Measurements from ENCODE around the gene PFDN4. TPM values are rescaled to one million over a fixed set of nuclear protein-coding genes. Genes with fewer than 3 reads are reported as not detected.
A peak's percentile ranks its signal among the peaks of the same experiment; 100 is the strongest.

PFDN4 gene
- total RNA-seq, 2 experiments from 2014 or later = 17.5 to 17.7 TPM

DNA sequence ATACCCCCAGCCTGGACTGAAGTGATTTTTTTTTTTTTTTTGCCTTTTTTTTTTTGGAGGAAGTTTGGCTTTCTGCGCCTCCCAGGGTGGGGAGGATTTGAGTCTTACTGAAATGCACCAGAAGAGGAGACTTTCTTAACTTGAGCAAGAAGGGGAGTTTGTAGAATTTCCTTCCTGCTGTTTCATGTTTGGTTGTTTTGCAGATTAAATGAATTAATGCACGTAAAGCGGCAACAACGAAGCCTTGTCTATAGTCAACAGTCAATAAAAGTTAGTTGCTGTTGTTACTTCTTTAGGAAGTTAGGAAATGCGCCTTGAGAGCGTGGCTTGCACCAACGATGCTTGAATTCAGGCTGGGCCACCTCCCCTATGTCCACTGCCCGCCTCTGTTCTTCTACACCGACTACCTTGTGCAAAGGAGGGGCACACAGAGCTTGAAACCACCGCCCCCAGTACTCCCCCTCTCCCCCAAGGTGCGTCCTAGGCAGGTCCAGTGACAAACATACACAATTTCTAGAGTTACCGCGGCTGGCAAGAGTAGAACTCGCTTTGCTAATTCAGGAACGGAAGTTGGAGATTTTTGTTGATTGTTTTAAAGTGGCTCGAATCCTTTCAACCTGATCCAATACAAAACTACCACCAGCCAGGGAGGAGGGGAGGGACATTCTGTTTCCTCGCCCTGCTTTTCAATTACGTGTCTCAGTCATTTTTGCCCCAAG, 33.3 kb upstream of the PFDN4 start:
- peak overlapping the region; percentile 46 for H3K4me3 Mint-ChIP-seq
- Histone ChIP-seq H3K4me3 (ENCODE audit: low read length) (no peak overlapping the region), H3K27ac (ENCODE audit: low read depth in 1 of 2, low read length in 2 of 2) (no peak overlapping the region), H3K9me3 (ENCODE audit: control insufficient read depth in 1 of 2, insufficient read depth in 1 of 2, low read length in 2 of 2) (peaks cover 0 to 15% of the 10 kb centered on the region in 2 experiments), H3K4me1 (ENCODE audit: insufficient read depth, low read length) (peaks cover 22% of the 10 kb centered on the region), H3K36me3 (ENCODE audit: insufficient read depth, low read length) (no peaks in the 10 kb centered on the region), H3K27me3 (ENCODE audit: control insufficient read depth in 1 of 2, insufficient read depth in 2 of 2, low read length in 2 of 2) (peaks cover 44 to 73% of the 10 kb centered on the region in 2 experiments)
- no peak for ATAC-seq (ENCODE audit: poor library complexity)
- no peaks in the 10 kb centered on the region for H3K36me3 Mint-ChIP-seq (ENCODE audit: low read depth)
- H3K9me3 Mint-ChIP-seq = no peaks in the 10 kb centered on the region
- POLR2A ChIA-PET = no interaction called here
- TF ChIP-seq, protein P1, sequence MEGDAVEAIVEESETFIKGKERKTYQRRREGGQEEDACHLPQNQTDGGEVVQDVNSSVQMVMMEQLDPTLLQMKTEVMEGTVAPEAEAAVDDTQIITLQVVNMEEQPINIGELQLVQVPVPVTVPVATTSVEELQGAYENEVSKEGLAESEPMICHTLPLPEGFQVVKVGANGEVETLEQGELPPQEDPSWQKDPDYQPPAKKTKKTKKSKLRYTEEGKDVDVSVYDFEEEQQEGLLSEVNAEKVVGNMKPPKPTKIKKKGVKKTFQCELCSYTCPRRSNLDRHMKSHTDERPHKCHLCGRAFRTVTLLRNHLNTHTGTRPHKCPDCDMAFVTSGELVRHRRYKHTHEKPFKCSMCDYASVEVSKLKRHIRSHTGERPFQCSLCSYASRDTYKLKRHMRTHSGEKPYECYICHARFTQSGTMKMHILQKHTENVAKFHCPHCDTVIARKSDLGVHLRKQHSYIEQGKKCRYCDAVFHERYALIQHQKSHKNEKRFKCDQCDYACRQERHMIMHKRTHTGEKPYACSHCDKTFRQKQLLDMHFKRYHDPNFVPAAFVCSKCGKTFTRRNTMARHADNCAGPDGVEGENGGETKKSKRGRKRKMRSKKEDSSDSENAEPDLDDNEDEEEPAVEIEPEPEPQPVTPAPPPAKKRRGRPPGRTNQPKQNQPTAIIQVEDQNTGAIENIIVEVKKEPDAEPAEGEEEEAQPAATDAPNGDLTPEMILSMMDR (IDR thresholded peaks at IDR 0.05) = no peak
- CTCF ChIA-PET = no interaction called here
- H3K27me3 Mint-ChIP-seq = peaks cover 78% of the 10 kb centered on the region
- peaks cover 15% of the 10 kb centered on the region for H3K4me1 Mint-ChIP-seq (ENCODE audit: low read depth)
- no peak for DNase-seq
- H3K27ac Mint-ChIP-seq = no peak overlapping the region
- intact Hi-C loops (cut with DNase I, micrococcal nuclease) = no loop called here

DNA sequence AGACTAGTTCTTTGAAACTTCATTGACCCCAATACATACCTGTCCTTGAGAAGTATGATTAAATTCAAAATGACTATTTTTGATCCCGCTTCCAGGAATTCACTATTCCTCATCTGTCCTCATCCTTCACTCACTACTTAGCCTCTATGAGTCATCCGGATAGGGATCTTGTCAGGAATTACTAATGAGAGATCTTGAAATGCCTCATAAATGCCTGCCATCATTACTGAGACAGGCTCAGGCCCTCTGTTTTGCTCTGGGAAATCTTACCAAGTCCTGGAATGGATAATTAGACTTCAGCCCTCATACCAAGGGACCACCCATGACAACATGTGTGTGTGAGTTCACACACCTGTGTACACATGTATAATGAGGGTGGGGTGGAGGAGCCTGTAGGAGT, 31.3 kb upstream of the PFDN4 start:
- no peak for ATAC-seq (ENCODE audit: poor library complexity)

DNA sequence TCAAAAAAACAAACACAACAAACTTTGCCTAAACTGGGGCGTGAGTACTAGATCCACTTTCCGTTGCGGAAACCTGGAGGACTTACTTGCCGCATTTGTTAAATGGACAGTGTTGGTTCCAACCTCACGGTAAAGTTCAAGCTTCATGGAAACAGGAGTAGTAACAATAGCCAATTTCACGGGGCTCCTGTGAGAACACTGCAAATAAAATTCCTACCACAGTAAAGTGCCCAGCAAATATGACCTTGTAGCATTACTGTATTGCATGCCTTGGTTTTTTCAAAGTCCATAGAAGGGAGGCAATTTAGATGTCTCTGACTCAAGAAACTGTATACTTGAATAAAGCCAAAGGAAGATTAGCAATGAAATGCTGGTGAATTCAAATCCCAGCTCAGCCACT, 30.5 kb upstream of the PFDN4 start:
- intact Hi-C loops (cut with DNase I, micrococcal nuclease) = no loop called here
- no peak overlapping the region for H3K4me3 ChIP-seq (ENCODE audit: low read length)
- CTCF ChIA-PET = no interaction called here
- TF ChIP-seq, protein P1 (IDR thresholded peaks at IDR 0.05) = no peak
- ATAC-seq (ENCODE audit: poor library complexity) (no peak), DNase-seq (no peak)
- Mint-ChIP-seq H3K9me3 (no peaks in the 10 kb centered on the region), H3K36me3 (ENCODE audit: low read depth) (no peaks in the 10 kb centered on the region), H3K4me1 (ENCODE audit: low read depth) (peaks cover 15% of the 10 kb centered on the region), H3K27ac (no peak overlapping the region), H3K4me3 (no peak overlapping the region), H3K27me3 (peaks cover 72% of the 10 kb centered on the region)
- H3K4me1 ChIP-seq (ENCODE audit: insufficient read depth, low read length) = peaks cover 22% of the 10 kb centered on the region
- no peak overlapping the region for H3K27ac ChIP-seq (ENCODE audit: low read depth in 1 of 2, low read length in 2 of 2)
- peaks cover 0 to 15% of the 10 kb centered on the region in 2 experiments for H3K9me3 ChIP-seq (ENCODE audit: control insufficient read depth in 1 of 2, insufficient read depth in 1 of 2, low read length in 2 of 2)
- POLR2A ChIA-PET = interaction anchor here (1.0 kb wide), 1 partner anchor 16 kb away, joined by 3 read pairs; no protein-coding TSS in a partner anchor
- H3K27me3 ChIP-seq (ENCODE audit: control insufficient read depth in 1 of 2, insufficient read depth in 2 of 2, low read length in 2 of 2) = peaks cover 38 to 56% of the 10 kb centered on the region in 2 experiments
- H3K36me3 ChIP-seq (ENCODE audit: insufficient read depth, low read length) = no peaks in the 10 kb centered on the region

More for the DNA sequence above, 31.3 kb upstream of the PFDN4 start:
- Mint-ChIP-seq H3K4me3 (no peak overlapping the region), H3K27me3 (peaks cover 76% of the 10 kb centered on the region), H3K36me3 (ENCODE audit: low read depth) (no peaks in the 10 kb centered on the region), H3K4me1 (ENCODE audit: low read depth) (peaks cover 15% of the 10 kb centered on the region), H3K9me3 (no peaks in the 10 kb centered on the region), H3K27ac (no peak overlapping the region)
- ChIA-PET CTCF (no interaction called here), POLR2A (no interaction called here)
- Histone ChIP-seq H3K9me3 (ENCODE audit: control insufficient read depth in 1 of 2, insufficient read depth in 1 of 2, low read length in 2 of 2) (peaks cover 0 to 15% of the 10 kb centered on the region in 2 experiments), H3K27ac (ENCODE audit: low read depth in 1 of 2, low read length in 2 of 2) (no peak overlapping the region), H3K27me3 (ENCODE audit: control insufficient read depth in 1 of 2, insufficient read depth in 2 of 2, low read length in 2 of 2) (peaks cover 43 to 60% of the 10 kb centered on the region in 2 experiments), H3K4me3 (ENCODE audit: low read length) (no peak overlapping the region), H3K4me1 (ENCODE audit: insufficient read depth, low read length) (peaks cover 22% of the 10 kb centered on the region), H3K36me3 (ENCODE audit: insufficient read depth, low read length) (no peaks in the 10 kb centered on the region)
- intact Hi-C loops (cut with DNase I, micrococcal nuclease) = no loop called here
- TF ChIP-seq, protein P1 (IDR thresholded peaks at IDR 0.05) = no peak
- no peak for DNase-seq

Data from CD4-positive, alpha-beta T cell (primary cell).